A549 (cell line): ENCODE data around the gene CPT1B.

ENCODE experiments used
- ELK1 ChIP-seq: fragments of 150-350 bp; IDR thresholded peaks from 2 replicates; pipeline ENCODE4 v1.6.1; 2014; ENCODE audit warnings: low read depth, mild to moderate bottlenecking, low read length
- HOXA7 ChIP-seq: fragments of 250-450 bp; sonication (Bioruptor Pico); IDR thresholded peaks from 2 replicates; pipeline ENCODE4 v1.5.0; 2020; ENCODE audit warnings: mild to moderate bottlenecking, moderate library complexity
- KDM1A ChIP-seq: fragments of 200-600 bp; sonication (generic); IDR thresholded peaks from 2 replicates; pipeline ENCODE4 v1.6.1; 2016; ENCODE audit warnings: low read depth, mild to moderate bottlenecking

GRCh38 chr22:50599816-50600455 lies 21.7 kb upstream of the CPT1B start:
- no peak for TF ChIP-seq KDM1A
- no peak for TF ChIP-seq ELK1
- TF ChIP-seq HOXA7 (CRISPR knock-in tag): no peak
